Mesenchymal stem cell (in vitro differentiated cells and primary cell): ENCODE data around the gene LMF1.
"Not testable (repeated sequence)": the region's sequence is repeated elsewhere in the genome, so short reads cannot be mapped to it uniquely, and the experiment has no call there.

Source experiments
- DNase-seq: peaks from one replicate; pipeline ENCODE4 v3.0.0-alpha.2; 2013
- H2AFZ ChIP-seq: one replicate; pipeline ENCODE4 v1.6.1; 2013; ENCODE audit warnings: low read depth, mild to moderate bottlenecking, control low read depth, inconsistent platforms, low read length, moderate library complexity
- H2AK5ac ChIP-seq: 2 replicates; pipeline ENCODE4 v1.6.1; 2013; ENCODE audit warnings: low read length, moderate library complexity, mild to moderate bottlenecking, inconsistent platforms; ENCODE audit not compliant: severe bottlenecking
- H2BK120ac ChIP-seq: one replicate; pipeline ENCODE4 v1.6.1; 2013; ENCODE audit warnings: low read depth, mild to moderate bottlenecking, inconsistent platforms, low read length, moderate library complexity
- H2BK12ac ChIP-seq, 2 experiments: one replicate each; pipeline ENCODE4 v1.6.1; 2013; ENCODE audit warnings: inconsistent platforms in 2 of 2, low read length in 2 of 2, mild to moderate bottlenecking in 2 of 2, moderate library complexity in 2 of 2, control low read depth in 1 of 2
- H2BK15ac ChIP-seq: one replicate; pipeline ENCODE4 v1.6.1; 2013; ENCODE audit warnings: mild to moderate bottlenecking, low read depth, inconsistent platforms; ENCODE audit not compliant: poor library complexity, severe bottlenecking
- H2BK5ac ChIP-seq: 2 replicates; pipeline ENCODE4 v1.6.1; 2013; ENCODE audit warnings: low read depth, mild to moderate bottlenecking, low read length, control low read depth, inconsistent platforms; ENCODE audit not compliant: poor library complexity, severe bottlenecking
- H3K14ac ChIP-seq, 2 experiments: one replicate each; pipeline ENCODE4 v1.6.1; 2013; ENCODE audit warnings: inconsistent platforms in 2 of 2, low read length in 2 of 2, control low read depth in 1 of 2, mild to moderate bottlenecking in 1 of 2, moderate library complexity in 1 of 2
- H3K18ac ChIP-seq, 2 experiments: one replicate each; pipeline ENCODE4 v1.6.1; 2013; ENCODE audit warnings: inconsistent platforms in 2 of 2, low read length in 2 of 2, control low read depth in 1 of 2, low read depth in 1 of 2, mild to moderate bottlenecking in 1 of 2
- H3K23ac ChIP-seq, 2 experiments: one replicate each; pipeline ENCODE4 v1.6.1; 2013; ENCODE audit warnings: inconsistent platforms in 2 of 2, low read length in 2 of 2, mild to moderate bottlenecking in 2 of 2, moderate library complexity in 2 of 2, control low read depth in 1 of 2
- H3K27ac ChIP-seq: 2 replicates; pipeline ENCODE4 v1.5.1; 2013; ENCODE audit warnings: mild to moderate bottlenecking, moderate library complexity, low read length, control low read depth, inconsistent platforms; ENCODE audit not compliant: poor library complexity, severe bottlenecking
- H3K27me3 ChIP-seq, 2 experiments: 2 replicates each; pipeline versions ENCODE4 v1.6.1 to v1.7.0; 2013; ENCODE audit warnings: low read length in 2 of 2, mild to moderate bottlenecking in 2 of 2, moderate library complexity in 2 of 2, control low read depth in 1 of 2, inconsistent platforms in 1 of 2; ENCODE audit not compliant: control insufficient read depth in 1 of 2, insufficient read depth in 1 of 2
- H3K36me3 ChIP-seq, 2 experiments: 2 replicates each; pipeline versions ENCODE4 v1.6.1 to v1.7.0; 2013; ENCODE audit warnings: low read length in 2 of 2, control low read depth in 1 of 2, inconsistent platforms in 1 of 2, low read depth in 1 of 2, mild to moderate bottlenecking in 1 of 2; ENCODE audit not compliant: insufficient read depth in 2 of 2, control insufficient read depth in 1 of 2
- H3K4ac ChIP-seq, 2 experiments: one replicate each; pipeline ENCODE4 v1.6.1; 2013; ENCODE audit warnings: inconsistent platforms in 2 of 2, low read length in 2 of 2, mild to moderate bottlenecking in 2 of 2, moderate library complexity in 2 of 2, control low read depth in 1 of 2, low read depth in 1 of 2
- H3K4me1 ChIP-seq: 2 replicates; pipeline ENCODE4 v1.6.1; 2013; ENCODE audit warnings: low read depth, low read length, control low read depth; ENCODE audit not compliant: control insufficient read depth, insufficient read depth
- H3K4me2 ChIP-seq: 2 replicates; pipeline ENCODE4 v1.6.1; 2013; ENCODE audit warnings: low read length, mild to moderate bottlenecking, inconsistent platforms; ENCODE audit not compliant: poor library complexity, severe bottlenecking
- H3K4me3 ChIP-seq, 2 experiments: 2 replicates each; pipeline versions ENCODE4 v1.5.1 to v1.7.0; 2013; ENCODE audit warnings: low read length in 2 of 2, mild to moderate bottlenecking in 2 of 2, control low read depth in 1 of 2, low read depth in 1 of 2; ENCODE audit not compliant: insufficient read depth in 1 of 2
- H3K79me1 ChIP-seq: replicated peaks from 2 replicates; pipeline ENCODE4 v1.6.1; 2013; ENCODE audit warnings: mild to moderate bottlenecking, control low read depth, low read length, inconsistent platforms; ENCODE audit not compliant: poor library complexity, severe bottlenecking
- H3K9ac ChIP-seq: 2 replicates; pipeline ENCODE4 v1.7.0; 2013; ENCODE audit warnings: mild to moderate bottlenecking, low read length, moderate library complexity
- H3K9me3 ChIP-seq: 2 replicates; pipeline ENCODE4 v1.7.0; 2013; ENCODE audit warnings: mild to moderate bottlenecking, low read length; ENCODE audit not compliant: control insufficient read depth
- H4K8ac ChIP-seq: one replicate; pipeline ENCODE4 v1.6.1; 2013; ENCODE audit warnings: inconsistent platforms, mild to moderate bottlenecking, low read length, moderate library complexity
- H4K91ac ChIP-seq: one replicate; pipeline ENCODE4 v1.6.1; 2013; ENCODE audit warnings: mild to moderate bottlenecking, low read length, inconsistent platforms
- WGBS: methylation state at CpG from one replicate; pipeline ENCODE4 v1.1.7; 2013; ENCODE audit warnings: mixed read lengths; 5-methylcytosine and 5-hydroxymethylcytosine counted together

Gene LMF1

DNA sequence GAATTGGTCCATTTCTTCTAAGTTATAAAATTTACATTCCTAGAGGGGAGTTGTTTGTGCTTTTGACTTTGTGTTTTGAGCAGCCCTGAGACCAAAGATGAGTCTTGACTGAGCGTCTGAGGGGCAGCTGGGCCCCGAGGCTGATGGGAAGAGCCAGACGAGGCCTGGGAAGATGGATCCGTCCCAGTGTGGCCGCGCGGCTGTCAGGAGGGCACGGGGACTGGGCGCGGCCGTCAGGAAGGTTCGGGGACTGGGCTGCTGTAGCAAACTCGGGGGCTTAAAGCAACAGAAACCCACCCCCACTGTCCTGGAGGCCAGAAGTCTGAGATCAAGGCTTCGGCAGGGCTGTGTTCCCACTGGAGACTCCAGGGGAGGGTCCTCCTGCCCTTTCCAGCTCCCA is 132.0 kb downstream of the LMF1 start:
- Histone ChIP-seq H3K4me3 (no peak overlapping the region), H3K79me1 (no peaks in the 10 kb centered on the region), H2BK15ac (no peak overlapping the region), H2BK120ac (no peak overlapping the region), H3K18ac (no peak overlapping the region), H3K27ac (no peak overlapping the region), H2BK12ac (no peak overlapping the region), H3K4me1 (peaks cover 1% of the 10 kb centered on the region), H3K4me2 (no peak overlapping the region), H2BK5ac (no peak overlapping the region), H4K91ac (no peak overlapping the region), H3K23ac (no peak overlapping the region), H3K36me3 (no peaks in the 10 kb centered on the region), H3K9ac (no peak overlapping the region), H3K14ac (no peak overlapping the region), H4K8ac (no peak overlapping the region), H2AK5ac (no peak overlapping the region), H3K9me3 (peaks cover 28% of the 10 kb centered on the region), H2AFZ (no peak overlapping the region), H3K27me3 (peaks cover 0 to 21% of the 10 kb centered on the region in 2 experiments), H3K4ac (no peak overlapping the region)
- WGBS: 84% methylated on average over 13 of the region's 14 CpGs
- DNase-seq: no peak

DNA sequence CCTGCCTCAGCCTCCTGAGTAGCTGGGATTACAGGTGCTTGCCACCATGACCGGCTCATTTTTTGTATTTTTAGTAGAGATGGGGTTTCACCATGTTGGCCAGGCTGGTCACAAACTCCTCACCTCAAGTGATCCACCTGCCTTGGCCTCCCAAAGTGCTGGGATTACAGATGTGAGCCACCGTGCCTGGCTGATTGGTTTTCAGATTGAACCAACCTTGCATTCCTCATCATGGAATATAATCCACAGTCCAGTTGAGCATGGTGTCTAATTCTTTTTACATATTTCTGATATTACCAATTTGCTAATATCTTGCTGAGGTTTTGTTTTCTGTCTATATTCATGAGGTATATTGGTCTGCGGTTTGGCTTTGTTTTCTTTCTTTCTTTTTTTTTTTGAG is 134.0 kb downstream of the LMF1 start:
- H3K4me1 ChIP-seq: not testable (repeated sequence)

DNA sequence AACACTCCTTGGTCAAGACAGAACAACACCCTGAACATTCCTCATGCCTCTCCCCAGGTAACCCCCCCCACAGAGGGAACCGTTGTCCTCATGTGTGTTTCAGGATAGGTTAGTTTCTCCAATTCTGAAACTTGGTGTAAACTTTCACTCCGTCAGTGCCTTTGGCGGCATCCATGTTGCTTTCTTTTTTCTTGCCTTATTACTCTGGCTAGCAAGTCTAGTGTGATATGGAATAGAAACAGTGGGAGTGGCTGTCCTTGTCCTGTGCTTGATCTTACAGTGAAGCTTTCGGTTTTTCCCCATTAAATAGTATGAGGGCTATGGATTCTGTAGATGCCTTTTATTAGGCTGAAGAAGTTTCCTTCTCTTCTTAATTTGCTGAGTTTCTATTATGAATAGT is 134.6 kb downstream of the LMF1 start:
- no peak overlapping the region for H4K91ac ChIP-seq
- no peak overlapping the region for H3K18ac ChIP-seq
- H3K4me3 ChIP-seq: no peak overlapping the region
- H3K9ac ChIP-seq: no peak overlapping the region
- no peak overlapping the region for H3K4ac ChIP-seq
- peaks cover 28% of the 10 kb centered on the region for H3K9me3 ChIP-seq
- peaks cover 1% of the 10 kb centered on the region for H3K4me1 ChIP-seq
- no peak overlapping the region for H2BK120ac ChIP-seq
- H2BK12ac ChIP-seq: no peak overlapping the region
- H3K79me1 ChIP-seq: no peaks in the 10 kb centered on the region
- no peak for DNase-seq
- H4K8ac ChIP-seq: no peak overlapping the region
- no peak overlapping the region for H3K27ac ChIP-seq
- no peaks in the 10 kb centered on the region for H3K36me3 ChIP-seq
- no peak overlapping the region for H2AFZ ChIP-seq
- peaks cover 0 to 18% of the 10 kb centered on the region in 2 experiments for H3K27me3 ChIP-seq
- H3K4me2 ChIP-seq: no peak overlapping the region
- H2AK5ac ChIP-seq: no peak overlapping the region
- no peak overlapping the region for H3K23ac ChIP-seq
- no peak overlapping the region for H2BK15ac ChIP-seq
- H2BK5ac ChIP-seq: no peak overlapping the region
- H3K14ac ChIP-seq: no peak overlapping the region
- 76% methylated on average over 4 of the region's 4 CpGs for whole genome bisulfite sequencing

More for the DNA sequence above, 134.0 kb downstream of the LMF1 start:
- H3K27ac ChIP-seq, H3K4me3 ChIP-seq, H2BK5ac ChIP-seq, H3K18ac ChIP-seq, H2BK12ac ChIP-seq, H2AK5ac ChIP-seq, H3K14ac ChIP-seq, H2BK15ac ChIP-seq, H3K36me3 ChIP-seq, H2BK120ac ChIP-seq, H4K8ac ChIP-seq, DNase-seq, H3K9ac ChIP-seq, H2AFZ ChIP-seq, H3K4me2 ChIP-seq, H3K23ac ChIP-seq, H4K91ac ChIP-seq, H3K4ac ChIP-seq, H3K79me1 ChIP-seq: not testable (repeated sequence)
- Histone ChIP-seq H3K27me3 (peaks cover 0 to 21% of the 10 kb centered on the region in 2 experiments), H3K9me3 (peaks cover 28% of the 10 kb centered on the region)
- 64% methylated on average over 2 of the region's 3 CpGs for WGBS

- Histone ChIP-seq H2AK5ac (no peak overlapping the region), H3K4me1 (peaks cover 1% of the 10 kb centered on the region), H3K27ac (no peak overlapping the region), H2BK15ac (no peak overlapping the region), H3K23ac (no peak overlapping the region), H3K79me1 (no peaks in the 10 kb centered on the region), H2BK5ac (no peak overlapping the region), H2AFZ (no peak overlapping the region), H2BK12ac (no peak overlapping the region), H3K36me3 (no peaks in the 10 kb centered on the region), H3K18ac (no peak overlapping the region), H3K4me3 (no peak overlapping the region), H4K8ac (no peak overlapping the region), H3K4ac (no peak overlapping the region), H3K4me2 (no peak overlapping the region), H3K14ac (no peak overlapping the region), H3K9me3 (peaks cover 28% of the 10 kb centered on the region), H2BK120ac (no peak overlapping the region), H3K9ac (no peak overlapping the region), H3K27me3 (peaks cover 0 to 21% of the 10 kb centered on the region in 2 experiments), H4K91ac (no peak overlapping the region)
- no peak for DNase-seq
- 88% methylated on average over 10 of the region's 10 CpGs for WGBS
These were observed 135.4 kb downstream of the LMF1 start for GRCh38 chr16:835373-835772.
